Stimulated activated CD4-positive, alpha-beta T cell treated with anti-CD3 and anti-CD28 coated beads, Interleukin-4, amount 100 ng/mL, for 4 hours (primary cell): ENCODE results near the gene RAD51B.

Experiments used
- DNase-seq, 2 experiments: peaks; one replicate each; pipeline ENCODE4 v3.0.0-alpha.2; 2020

RAD51B gene

DNA sequence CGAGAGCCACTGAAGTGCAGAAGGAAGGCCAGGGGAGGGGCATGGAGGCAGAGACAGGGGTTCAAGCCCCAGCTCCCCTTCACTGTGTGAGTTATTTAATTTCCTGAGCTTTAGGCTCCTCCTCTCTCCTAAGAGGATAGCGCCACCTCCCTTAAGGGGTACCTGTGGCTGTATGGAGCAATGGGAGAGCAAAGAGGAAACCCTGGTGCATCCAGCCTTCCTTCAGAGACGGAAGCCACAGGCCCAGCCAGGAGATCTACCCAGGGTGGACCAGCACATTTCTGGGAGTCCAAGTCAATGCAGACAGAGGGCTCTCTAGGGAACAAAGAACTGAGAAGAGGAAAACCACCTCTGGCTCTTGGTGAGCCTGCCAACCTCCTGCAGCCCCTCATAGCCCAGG lies 883.0 kb downstream of the RAD51B start:
- DNase-seq, result no peak

DNA sequence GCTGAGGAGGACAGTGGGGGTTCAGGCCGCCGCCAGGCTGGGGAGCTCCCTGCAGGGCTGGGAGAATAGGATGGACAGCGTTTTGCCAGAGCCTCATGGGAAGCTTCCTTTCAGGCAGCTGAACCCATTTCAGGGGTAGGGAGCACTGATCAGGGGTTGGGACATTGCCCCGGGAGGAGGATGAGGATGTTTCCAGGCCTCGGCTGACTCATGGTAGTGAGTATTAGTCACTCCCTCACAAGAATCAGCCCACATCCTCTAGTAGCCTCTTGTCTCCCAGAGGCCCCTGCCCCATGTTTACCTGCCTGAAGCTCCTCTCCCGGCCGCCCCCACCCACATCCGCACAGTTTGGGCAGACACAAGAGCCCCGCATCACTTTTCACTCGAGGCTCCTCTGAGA lies 883.5 kb downstream of the RAD51B start:
- DNase-seq, result peak in 1 of 2 experiments; percentile 9

DNA sequence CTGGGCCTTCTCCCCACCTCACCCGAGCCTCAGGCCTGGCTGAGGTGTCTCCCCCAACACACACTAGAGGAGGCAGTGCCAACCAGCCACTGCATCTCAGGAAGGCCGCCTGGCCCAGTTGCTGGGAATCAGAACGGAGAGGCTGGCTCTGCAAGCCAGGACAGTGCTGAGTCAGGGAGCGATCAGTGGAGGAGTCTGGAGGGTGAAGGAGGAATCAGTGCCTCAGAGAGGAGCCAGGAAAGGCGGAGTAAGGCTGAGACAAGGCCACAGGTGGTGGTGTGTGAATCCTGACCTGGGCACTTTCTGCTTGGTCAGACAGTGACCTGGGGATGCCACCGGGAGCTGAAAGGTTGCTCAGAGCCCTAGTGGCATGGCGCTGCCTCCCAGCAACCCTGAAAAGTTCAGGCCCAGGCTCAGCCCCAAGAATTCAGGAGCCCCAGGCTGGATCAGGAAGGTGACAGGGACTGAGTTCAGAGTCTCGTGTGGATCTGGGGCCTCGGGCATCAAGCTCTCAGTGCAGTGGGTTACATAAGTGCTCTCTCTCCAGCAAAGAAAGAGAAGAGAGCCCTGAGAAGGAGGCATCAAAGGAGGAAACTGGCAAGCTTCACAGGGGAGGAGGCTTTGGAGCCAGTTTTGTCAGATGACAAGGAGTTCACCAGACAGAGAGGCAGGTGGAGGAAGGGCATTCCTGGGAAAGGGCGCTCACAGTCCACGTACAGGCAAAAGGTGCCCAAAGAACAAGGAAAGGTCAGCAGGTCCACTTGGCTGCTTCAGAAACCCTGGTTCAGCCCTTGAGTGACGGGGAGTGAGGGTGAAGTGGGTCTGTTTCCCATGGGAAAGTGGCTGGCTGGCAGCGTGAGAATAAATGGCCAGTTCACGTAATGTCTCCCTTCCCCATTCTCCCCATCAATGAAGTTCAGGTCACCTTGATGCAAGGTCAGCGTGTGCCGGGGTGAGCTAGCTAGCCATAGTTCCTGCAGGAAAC lies 885.4 kb downstream of the RAD51B start:
- no peak for DNase-seq

DNA sequence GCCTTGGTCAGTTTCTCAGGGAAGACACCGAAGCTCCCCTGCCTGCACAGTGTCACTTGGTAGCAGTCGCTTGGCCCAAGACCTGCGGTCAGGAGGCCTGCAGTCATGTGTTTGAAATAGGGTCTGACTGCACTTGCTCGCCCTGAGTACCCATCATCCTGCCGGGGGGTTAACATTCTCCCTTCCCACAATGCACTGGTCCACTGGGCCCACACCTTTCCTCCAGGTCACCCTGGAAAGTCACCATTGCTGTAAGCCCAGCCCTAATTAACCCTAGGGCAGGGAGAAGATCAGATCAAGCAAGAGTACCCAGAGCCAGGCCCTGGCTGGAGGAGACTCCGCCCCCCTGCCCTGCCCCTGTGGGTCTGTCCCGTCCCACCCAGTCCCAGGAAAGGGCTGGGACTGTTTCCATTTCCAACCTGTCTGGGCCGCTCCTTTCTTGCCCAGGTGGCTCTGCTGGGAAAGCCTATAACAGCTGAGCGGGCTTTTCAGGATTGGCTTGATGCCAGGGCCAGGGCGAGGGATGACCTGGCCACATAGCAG lies 886.2 kb downstream of the RAD51B start:
- no peak for DNase-seq

DNA sequence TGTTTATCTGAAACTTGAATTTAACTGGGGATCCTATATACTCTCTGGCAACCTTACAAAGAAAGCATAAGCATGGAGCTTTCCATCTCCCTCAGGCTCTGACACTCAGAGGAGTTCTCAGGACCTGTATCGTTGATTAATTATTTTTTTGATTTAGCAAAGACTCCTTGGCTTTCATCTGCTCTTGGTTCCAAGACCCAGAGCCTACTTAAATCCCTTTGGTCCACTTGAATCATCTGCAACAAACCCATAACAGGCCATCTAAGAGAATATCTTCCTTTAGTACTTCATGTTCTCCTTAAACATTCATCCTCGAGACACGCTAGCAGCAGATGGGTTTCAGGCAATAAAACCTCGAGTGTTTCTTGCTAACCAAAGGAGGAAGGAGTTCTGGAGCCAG lies 887.9 kb downstream of the RAD51B start:
- no peak for DNase-seq

DNA sequence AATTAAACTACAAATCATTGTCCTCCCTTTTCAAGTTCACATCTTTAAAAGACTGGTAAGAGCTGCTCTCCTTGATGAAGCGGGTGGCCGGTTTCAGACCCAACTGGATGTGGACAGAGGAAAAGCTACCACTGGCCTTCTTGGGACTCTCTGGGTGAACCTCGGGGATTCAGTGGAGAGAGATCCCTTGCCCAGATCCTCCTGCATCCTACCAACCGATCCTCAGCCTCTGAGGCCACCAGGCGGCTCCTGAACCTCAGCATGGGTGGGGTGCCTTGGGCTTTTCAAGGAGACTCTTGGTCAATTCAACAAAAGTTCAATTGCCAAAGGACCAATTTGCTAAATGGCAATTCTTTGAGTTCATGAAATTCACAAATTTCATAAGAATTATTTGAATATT lies 888.8 kb downstream of the RAD51B start:
- DNase-seq, result no peak

DNA sequence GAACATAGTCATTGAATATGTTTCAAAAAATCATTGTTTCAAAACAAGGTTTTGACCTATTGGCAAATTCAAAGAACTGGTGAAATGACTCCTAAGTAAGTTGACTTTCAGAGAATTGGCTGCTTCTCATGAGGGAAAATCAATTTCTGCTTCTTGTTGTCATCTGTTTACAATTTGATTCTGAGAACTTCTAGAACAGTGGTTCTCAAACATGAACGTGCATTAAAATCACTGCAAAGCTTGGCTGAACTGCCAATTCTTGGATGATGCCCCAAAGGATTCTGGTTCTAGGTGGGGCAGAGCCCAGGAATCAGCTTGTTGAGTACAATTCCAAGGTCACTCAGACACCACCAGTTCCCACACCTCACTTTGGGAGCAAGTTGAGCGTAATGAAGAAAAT lies 889.4 kb downstream of the RAD51B start:
- DNase-seq, result no peak

DNA sequence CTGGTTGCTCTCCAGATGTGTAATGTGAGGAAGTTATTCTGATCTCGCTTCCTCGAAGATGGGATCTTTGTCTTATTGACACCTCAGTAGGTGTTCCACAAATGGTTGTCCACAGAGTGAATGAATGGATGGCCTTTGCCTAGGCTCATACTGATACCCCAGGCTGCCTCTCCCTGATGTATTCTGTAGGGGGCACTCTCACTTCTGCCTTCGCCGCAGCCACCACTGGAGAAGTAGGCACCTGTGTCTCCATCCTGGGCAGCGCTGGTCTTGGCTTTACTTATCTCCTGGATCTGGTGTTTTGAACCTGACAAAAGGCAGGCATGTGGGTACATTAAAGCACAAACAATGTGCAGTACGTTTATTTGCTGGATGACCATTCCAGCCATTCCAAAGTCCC lies 891.2 kb downstream of the RAD51B start:
- DNase-seq, result no peak

DNA sequence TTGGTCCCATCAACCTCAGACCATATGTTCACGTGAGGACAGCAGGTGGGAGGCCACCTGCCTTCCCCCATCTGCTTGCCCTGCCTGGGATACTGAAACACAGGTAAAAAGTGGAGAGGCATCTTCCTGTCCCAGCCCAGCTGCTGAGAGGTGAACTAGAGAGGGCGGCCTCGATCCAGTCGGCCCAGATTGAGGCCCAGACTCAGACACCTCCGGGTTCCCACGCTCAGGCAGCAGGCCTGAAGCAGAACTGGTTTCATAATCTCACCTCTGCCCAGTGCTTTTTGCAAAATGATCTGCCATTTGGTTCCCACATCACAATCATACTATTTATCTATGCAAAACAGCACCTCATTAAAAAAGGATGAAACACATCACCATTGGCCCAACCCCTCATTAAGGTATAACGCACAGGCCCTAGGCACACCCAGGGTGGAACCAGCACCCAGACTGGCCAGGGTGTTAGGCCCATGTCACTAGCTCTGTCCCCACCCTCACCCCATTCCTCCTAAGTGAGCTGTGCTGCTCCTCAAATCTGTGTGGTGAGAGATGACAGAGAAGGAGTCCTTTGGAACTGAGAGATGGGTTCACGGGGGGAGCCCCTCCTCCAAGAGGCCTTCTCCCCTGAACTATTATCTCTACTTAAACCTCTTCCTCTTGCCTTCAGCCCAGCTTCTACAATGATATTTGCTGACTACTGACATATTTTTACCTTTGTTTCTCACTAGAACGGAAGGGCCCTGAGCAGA lies 892.2 kb downstream of the RAD51B start:
- DNase-seq, result no peak

DNA sequence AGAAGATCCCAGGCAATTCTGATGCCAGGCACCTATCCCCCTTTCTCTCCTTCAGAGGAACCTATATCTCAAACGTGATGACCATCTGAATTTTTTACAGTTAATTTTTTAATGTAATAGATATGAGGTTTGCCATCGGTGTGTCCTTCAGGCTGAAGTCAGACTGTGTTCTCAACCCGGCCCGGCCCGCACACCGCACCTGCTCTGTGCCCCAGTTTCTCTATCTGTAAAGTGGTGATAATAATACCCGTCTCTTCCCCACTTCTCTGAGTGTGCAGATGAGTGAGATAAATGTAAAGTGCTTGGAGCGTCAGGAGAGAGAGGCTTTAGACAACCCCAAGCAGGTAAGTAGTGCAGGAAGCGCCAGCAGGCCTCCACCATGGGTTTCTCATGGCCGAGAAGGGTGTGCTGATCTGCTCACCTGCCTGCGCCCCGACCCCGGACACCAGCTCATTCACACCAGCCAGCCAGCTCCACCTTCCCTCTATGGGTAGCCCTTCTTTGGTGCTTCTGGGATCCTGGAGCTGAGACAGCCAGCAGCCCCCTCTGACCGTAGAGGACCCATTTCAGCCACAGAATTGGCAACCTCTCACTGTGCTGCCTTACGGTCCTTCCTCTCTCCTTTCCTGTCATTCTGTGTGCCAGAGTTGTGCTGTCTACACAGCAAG lies 893.3 kb downstream of the RAD51B start:
- DNase-seq, result no peak

DNA sequence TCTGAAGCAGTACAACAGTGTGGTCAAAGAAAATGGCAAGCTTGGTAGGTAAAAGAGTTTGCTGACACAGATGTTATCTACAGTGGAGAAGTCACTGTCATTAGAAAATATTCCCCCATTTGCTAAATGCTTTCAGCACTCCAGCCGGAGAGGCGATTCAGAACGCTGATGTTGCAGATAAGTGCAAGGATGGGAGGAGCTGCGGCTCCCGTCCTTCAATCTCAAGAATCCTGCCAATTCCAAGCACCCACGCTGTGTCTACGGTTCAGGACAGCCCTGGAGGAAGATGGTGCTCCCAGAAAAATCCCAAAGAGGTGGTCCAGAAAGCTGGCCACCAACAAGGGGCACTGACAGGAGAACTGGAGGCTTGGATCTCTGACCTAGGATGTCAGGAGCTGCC lies 894.2 kb downstream of the RAD51B start:
- no peak for DNase-seq

DNA sequence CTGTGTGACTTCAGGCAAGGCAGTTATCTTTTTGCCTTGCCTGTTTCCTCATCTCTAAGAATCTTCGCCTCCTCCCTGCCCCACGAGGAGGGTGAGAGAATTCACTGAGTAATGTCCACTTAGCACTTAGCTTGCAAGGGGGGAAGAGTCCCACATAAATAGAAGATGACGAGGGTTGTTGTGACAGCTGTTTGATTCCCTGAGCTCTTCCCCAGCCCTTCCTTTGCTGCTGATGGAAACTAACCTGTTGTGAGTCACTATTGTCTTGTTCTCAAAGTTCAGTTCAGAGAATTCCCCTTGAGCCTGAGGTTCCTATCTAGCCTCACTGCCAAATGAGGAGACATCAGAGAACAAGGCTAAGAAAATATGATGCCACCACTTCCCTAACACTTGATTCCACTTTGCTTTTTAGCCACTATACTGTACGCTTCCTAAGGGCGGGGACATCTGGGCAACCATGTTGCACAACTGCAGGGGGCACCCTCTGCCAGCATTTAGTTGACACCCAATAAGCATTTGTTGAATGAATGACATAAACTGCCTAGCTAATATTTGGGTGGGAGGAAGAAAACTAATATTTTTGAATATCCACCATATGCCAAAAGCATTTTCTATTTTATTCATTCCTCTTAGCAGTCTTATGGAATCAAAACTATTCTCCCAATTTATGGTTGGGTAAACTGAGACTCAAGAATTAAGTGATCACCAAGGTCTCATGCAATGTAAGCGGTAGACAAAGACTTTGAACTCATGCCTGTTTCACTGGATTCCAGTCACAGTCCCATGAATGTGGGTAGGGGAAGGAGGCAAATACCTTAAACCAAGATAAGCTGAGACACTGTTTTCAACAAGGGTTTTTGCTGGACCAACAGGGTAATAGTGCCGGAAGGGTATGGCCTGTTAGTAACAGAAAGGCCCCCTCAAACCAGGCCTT lies 895.7 kb downstream of the RAD51B start:
- DNase-seq, result no peak

DNA sequence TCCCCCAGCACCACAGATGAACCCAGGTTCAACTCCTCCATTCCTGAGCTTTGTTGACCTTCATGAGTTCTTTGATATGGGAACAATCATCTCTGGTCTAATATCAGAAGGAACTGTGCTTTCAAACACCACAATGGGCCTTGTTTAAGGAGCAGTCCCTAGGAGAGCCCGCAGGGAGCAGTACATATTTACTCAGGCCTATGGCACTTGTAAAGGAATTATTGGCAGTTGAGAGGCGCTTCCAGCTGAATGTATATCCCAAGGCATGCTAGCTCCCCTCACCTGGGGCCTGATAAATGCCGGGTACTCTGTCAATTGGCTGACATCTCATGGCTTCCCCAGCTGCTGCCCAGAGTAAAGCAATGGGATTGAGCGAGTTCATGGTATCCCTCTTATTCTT lies 897.1 kb downstream of the RAD51B start:
- no peak for DNase-seq

DNA sequence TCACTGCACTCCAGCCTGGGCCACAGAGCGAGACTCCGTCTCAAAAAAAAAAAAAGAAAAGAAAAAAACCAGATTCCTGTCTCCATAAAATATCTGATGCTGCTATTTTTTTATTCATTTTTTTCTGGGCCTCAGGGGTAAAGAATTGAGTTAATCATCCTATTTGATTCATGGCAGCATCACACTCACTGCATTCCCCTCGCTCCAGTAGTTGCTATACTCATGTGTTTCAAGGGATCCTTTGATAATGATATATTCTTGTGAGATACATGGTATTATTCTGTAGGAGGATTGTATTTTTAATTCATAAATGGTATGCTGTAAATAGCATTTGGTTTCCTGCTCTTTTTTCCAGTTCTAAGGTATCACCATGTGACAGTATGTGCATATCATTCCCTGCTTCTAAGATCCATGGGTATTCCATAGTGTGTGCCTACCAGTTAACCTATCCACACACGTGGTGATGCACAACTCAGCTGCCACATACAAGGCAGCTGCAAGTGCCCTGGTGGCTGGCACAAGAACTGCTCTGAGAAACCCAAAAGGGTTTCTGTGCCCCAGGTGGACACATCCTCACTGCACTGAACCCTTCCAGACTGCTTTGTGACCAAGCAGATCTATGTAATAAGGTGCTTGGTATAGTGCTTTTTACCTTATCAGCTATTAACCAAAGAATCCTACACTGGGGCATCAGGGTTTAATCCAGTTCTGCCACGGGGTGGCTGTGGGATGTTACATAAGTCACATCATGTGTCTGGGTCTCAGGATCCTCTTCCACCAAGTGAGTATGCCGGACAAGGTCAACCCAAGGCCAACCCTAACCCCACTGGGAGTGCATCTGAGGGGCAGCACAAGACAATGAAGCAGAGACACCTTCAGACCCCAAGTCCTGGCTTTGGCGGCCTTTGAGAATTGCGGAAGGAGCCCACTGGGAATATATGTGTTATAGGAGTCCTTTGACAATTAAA lies 898.7 kb downstream of the RAD51B start:
- no peak for DNase-seq

DNA sequence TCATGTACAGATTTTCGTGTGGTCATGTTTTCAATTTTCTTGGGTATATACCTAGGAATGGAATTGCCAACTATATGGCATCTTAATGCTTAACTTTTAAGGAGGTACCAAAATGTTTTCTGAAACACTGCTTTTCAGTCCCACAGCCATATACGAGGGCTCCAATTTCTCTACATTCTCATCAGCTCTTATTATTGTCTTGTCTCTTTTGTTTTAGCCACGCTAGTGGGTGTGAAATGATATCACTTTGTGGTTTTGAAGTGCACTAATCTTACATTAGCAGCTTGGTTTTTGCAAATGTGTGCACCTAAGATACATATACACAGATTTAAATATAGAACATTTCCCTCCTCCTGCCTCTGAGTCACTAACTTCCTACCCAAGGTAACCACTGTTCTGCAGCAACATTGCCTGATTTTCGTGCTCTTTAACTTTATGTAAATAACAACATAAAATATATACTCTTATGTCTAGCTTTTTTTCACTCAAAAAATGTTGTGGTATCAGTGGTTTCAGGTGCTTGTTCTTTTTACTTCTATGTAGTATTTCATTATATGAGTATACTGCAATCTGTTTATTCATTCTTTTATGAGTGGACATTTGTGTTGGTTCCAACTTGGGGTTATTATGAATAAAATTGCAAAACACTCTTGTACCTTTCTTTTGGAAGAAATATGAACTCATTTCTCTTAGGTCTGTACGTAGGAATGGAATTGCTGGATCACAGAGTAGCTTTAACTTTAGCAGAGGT lies 900.2 kb downstream of the RAD51B start:
- no peak for DNase-seq

DNA sequence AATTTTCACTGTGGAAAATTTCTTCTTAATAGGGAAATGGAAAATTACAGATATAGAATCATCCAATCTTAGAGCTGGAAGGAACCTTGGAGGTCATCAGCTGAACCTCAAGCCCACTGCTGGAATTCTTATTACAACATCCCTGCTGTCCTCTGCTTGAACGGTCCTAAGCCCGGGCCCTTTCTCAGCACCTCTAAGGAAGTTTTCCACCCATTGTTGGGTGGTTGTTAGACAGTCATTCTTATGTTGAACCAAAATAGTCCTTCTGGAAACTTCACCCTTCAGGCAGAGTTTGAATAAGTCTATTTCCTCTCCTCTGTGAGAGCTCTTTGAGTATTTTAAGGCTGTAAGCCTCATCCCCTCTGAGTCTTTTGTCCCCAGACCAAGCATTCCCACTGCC lies 902.6 kb downstream of the RAD51B start:
- DNase-seq, result no peak

DNA sequence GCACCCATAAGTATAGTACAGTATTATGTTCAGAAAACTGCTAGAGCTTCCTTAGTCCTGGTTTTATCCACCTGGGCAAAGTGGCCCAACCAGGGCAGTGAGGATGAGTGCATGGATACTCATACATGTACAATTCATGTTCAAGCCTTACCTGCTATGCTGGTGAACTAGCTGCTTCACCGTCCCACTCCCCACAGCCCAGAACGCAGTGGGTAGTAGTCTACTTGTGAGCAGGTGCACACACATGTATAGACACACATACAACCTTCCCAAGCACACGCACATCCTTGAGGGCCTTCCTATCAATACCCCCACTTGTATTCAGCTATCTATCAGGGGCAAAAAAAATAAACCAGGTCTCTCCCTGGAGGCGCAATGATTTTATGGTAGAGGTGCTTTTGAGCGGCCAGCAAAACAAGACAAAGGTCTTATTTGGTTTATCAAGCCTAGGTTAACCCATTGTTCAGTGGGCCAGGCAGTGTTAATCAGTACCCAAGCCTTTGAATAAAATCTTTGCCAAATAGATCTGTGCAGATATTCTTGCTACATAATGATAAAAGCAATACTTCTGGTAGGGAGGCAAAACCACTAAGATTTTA lies 903.5 kb downstream of the RAD51B start:
- DNase-seq, result no peak

DNA sequence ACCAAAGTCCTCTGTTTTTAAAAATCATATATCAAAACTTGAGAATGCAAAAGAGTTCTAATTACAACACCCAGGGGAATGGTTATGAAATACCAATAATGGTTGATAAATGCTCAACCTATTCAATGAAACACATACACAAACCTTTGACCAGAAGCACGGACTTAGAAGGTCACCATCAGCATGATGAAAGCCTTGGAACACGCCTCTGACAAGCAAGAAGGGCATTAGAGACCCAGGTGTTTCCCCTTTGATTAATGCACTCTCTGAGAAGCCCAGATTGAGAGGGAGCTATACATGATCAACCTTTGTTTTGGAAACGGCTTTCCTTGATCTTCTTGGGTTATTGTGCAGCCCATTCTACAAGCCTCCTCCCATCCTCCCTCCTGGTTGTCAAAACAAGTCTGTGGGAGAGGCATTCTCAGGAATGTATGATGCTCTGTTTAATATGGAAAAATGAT lies 904.3 kb downstream of the RAD51B start:
- no peak for DNase-seq

DNA sequence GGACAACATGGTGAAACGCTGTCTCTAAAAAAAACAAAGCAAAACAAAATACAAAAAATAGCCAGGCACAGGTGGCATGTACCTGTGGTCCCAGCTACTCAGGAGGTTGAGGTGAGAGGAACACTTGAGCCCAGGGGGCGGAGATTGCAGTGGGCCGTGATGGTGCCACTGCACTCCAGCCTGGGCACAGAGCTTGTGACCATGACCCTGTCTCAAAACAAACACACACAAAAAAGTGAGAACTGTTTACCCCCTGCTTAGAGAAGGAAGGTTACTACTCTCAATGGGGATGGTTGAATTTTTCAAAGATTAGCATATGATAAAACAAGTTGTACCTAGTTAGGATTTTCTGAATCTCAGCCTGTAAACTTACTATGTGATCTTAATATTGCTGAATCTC lies 905.3 kb downstream of the RAD51B start:
- no peak for DNase-seq
